ENCODE results near the gene OR5K3. TPM values are rescaled to one million over a fixed set of nuclear protein-coding genes. Genes with fewer than 3 reads are reported as not detected.

The OR5K3 gene
- total and polyA plus RNA-seq, 9 of the 15 experiments (the other 6 are each of a cell fraction or from before 2014, with no cell fraction given): not detected

GRCh38 chr3:98432575-98432974 lies 42.1 kb downstream of the OR5K3 start:
- Histone ChIP-seq H2AFZ (ENCODE audit: low read depth, low read length) (no peak overlapping the region), H4K20me1 (replicated peaks; ENCODE audit: control insufficient read depth, insufficient read depth, low read length) (no peaks in the 10 kb centered on the region), H3K36me3 (ENCODE audit: control insufficient read depth, insufficient read depth, low read length) (no peaks in the 10 kb centered on the region), H3K27me3 (ENCODE audit: control insufficient read depth in 2 of 2, insufficient read depth in 2 of 2, low read length in 2 of 2) (no peaks in the 10 kb centered on the region), H3K4me1 (replicated peaks in 1 of 2; ENCODE audit: control insufficient read depth in 2 of 2, insufficient read depth in 2 of 2, low read length in 2 of 2) (no peaks in the 10 kb centered on the region), H3K4me2 (ENCODE audit: insufficient read depth, low read length) (no peak overlapping the region), H3K4me3 (no peak overlapping the region), H3K9me3 (replicated peaks; ENCODE audit: control insufficient read depth, insufficient read depth, low read depth, low read length) (no peaks in the 10 kb centered on the region; the same call in 1 of the 2 replicates), H3K9me1 (ENCODE audit: control insufficient read depth, insufficient read depth, low read length) (no peaks in the 10 kb centered on the region), H3K79me2 (ENCODE audit: control insufficient read depth, insufficient read depth, low read length) (no peaks in the 10 kb centered on the region), H3K27ac (ENCODE audit: extremely low read depth, low read depth, low read length) (no peak overlapping the region), H3K9ac (ENCODE audit: insufficient read depth in 1 of 2, low read depth in 2 of 2, low read length in 2 of 2) (no peak overlapping the region)
- ATAC-seq (no peak), DNase-seq (ENCODE audit: extremely low read depth in 1 of 4, low spot score in 3 of 4) (no peak), FAIRE-seq (no peak)
- POLR2A ChIA-PET: interaction anchor here (0.5 kb wide), 1 partner anchor 192 kb away, joined by 3 read pairs; no protein-coding TSS in a partner anchor
- intact Hi-C loops (cut with micrococcal nuclease) (no loop called here), in situ Hi-C loops (cut with MboI) (no loop called here)
- BruUV-seq (replicated peaks): no TSS peak
- CTCF ChIA-PET (ENCODE audit: low intra/inter-chr PET ratio): no interaction called here
- no peak for TF ChIP-seq FOXK1 (CRISPR knock-in tag; IDR thresholded peaks at IDR 0.05; ENCODE audit: borderline replicate concordance)
- TF ChIP-seq, protein P1, sequence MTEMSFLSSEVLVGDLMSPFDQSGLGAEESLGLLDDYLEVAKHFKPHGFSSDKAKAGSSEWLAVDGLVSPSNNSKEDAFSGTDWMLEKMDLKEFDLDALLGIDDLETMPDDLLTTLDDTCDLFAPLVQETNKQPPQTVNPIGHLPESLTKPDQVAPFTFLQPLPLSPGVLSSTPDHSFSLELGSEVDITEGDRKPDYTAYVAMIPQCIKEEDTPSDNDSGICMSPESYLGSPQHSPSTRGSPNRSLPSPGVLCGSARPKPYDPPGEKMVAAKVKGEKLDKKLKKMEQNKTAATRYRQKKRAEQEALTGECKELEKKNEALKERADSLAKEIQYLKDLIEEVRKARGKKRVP (CRISPR knock-in tag; IDR thresholded peaks at IDR 0.05): no peak
- no peak for TF ChIP-seq ZNF212 (CRISPR knock-in tag; IDR thresholded peaks at IDR 0.05)
- TF ChIP-seq CC2D1A (IDR thresholded peaks at IDR 0.05): no peak
- no peak for TF ChIP-seq CTBP1 (IDR thresholded peaks at IDR 0.05; ENCODE audit: borderline replicate concordance)
- TF ChIP-seq NRF1 (conservative IDR thresholded peaks at IDR 0.05 in 1 of 2, IDR thresholded peaks at IDR 0.05 in 1 of 2): no peak
- no peak for TF ChIP-seq ZNF133 (CRISPR knock-in tag; IDR thresholded peaks at IDR 0.05)
- TF ChIP-seq TBP (optimal IDR thresholded peaks at IDR 0.05; ENCODE audit: low read depth, low read length): no peak
- TF ChIP-seq EP300 (IDR thresholded peaks at IDR 0.05; ENCODE audit: low read length): no peak
- TF ChIP-seq, protein P2, sequence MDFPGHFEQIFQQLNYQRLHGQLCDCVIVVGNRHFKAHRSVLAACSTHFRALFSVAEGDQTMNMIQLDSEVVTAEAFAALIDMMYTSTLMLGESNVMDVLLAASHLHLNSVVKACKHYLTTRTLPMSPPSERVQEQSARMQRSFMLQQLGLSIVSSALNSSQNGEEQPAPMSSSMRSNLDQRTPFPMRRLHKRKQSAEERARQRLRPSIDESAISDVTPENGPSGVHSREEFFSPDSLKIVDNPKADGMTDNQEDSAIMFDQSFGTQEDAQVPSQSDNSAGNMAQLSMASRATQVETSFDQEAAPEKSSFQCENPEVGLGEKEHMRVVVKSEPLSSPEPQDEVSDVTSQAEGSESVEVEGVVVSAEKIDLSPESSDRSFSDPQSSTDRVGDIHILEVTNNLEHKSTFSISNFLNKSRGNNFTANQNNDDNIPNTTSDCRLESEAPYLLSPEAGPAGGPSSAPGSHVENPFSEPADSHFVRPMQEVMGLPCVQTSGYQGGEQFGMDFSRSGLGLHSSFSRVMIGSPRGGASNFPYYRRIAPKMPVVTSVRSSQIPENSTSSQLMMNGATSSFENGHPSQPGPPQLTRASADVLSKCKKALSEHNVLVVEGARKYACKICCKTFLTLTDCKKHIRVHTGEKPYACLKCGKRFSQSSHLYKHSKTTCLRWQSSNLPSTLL (IDR thresholded peaks at IDR 0.05): no peak
- TF ChIP-seq ZBED1 (IDR thresholded peaks at IDR 0.05): no peak
- TF ChIP-seq KLF6 (CRISPR knock-in tag; IDR thresholded peaks at IDR 0.05; ENCODE audit: borderline replicate concordance): no peak
- no peak for TF ChIP-seq ZNF589 (CRISPR knock-in tag; IDR thresholded peaks at IDR 0.05; ENCODE audit: low read depth)
- TF ChIP-seq ZNF124 (CRISPR knock-in tag; IDR thresholded peaks at IDR 0.05): no peak
- TF ChIP-seq CAMTA2 (CRISPR knock-in tag; conservative IDR thresholded peaks at IDR 0.05): no peak
- TF ChIP-seq YBX1 (IDR thresholded peaks at IDR 0.05): no peak
- TF ChIP-seq ERF (CRISPR knock-in tag; IDR thresholded peaks at IDR 0.05): no peak
- TF ChIP-seq ESRRA (IDR thresholded peaks at IDR 0.05; ENCODE audit: borderline replicate concordance, low read depth): no peak
- no peak for TF ChIP-seq RB1 (IDR thresholded peaks at IDR 0.05; ENCODE audit: low read depth)
